K562 treated with DMSO at 1 percent for 12 hours (cell line): ENCODE data around the gene MPDU1. TPM values are rescaled to one million over a fixed set of nuclear protein-coding genes. Genes with fewer than 3 reads are reported as not detected.

Experiments used
- total RNA-seq: library from RNA; unstranded; fragments of 300-600 nt; gene quantifications from 2 replicates; pipeline ENCODE4 v1.2.3, GENCODE V29; 2022; ENCODE audit not compliant: insufficient read depth

MPDU1 gene
- total RNA-seq: 58.4 and 59.6 TPM in 2 replicates

GRCh38 chr17:7583253-7584109 lies at the start of gene MPDU1:
Gene MPDU1 (plus strand): TSS chr17:7583852. CDS start chr17:7583863, 11 bp downstream.

GRCh38 chr17:7548585-7549400 lies 34.9 kb upstream of the MPDU1 start, which contains the start of gene TNFSF12:
Gene TNFSF12 (plus strand): TSS chr17:7549058. CDS start chr17:7549154, 96 bp downstream.

GRCh38 chr17:7558544-7559319 lies 24.9 kb upstream of the MPDU1 start, which contains the start of gene TNFSF13:
Gene TNFSF13 (plus strand): TSS chr17:7558750. CDS start chr17:7559040, 290 bp downstream.

GRCh38 chr17:7561589-7562207 lies 22.0 kb upstream of the MPDU1 start, which contains the start of gene SENP3:
Gene SENP3 (plus strand): TSS chr17:7561919. CDS start chr17:7563077, 1,158 bp downstream.

GRCh38 chr17:7579001-7579833 lies 4.4 kb upstream of the MPDU1 start, which contains the start of gene CD68:
Gene CD68 (plus strand): TSS chr17:7579638. CDS start chr17:7579678, 40 bp downstream.

GRCh38 chr17:7589891-7590691 lies 6.4 kb downstream of the MPDU1 start, which contains the start of gene SOX15:
Gene SOX15 (minus strand): TSS chr17:7590094. CDS start chr17:7589676, 418 bp downstream.

GRCh38 chr17:7614425-7615264 lies 31.0 kb downstream of the MPDU1 start, which contains the start of gene FXR2:
Gene FXR2 (minus strand): TSS chr17:7614897. CDS start chr17:7614532, 365 bp downstream.

GRCh38 chr17:7627250-7628121 lies 43.8 kb downstream of the MPDU1 start, which contains the start of gene SAT2:
Gene SAT2 (minus strand): TSS chr17:7627821. CDS start chr17:7627635, 186 bp downstream.

GRCh38 chr17:7629939-7630571 lies 46.4 kb downstream of the MPDU1 start, which contains the start of gene SHBG:
Gene SHBG (plus strand): TSS chr17:7630135. CDS start chr17:7630173, 38 bp downstream.

Other genes starting within 250 kb of the MPDU1 start
- 2.4 and 3.7 TPM in 2 replicates for gene ACAP1, start 247.3 kb upstream of the MPDU1 start, total RNA-seq
- 4.2 and 6.3 TPM in 2 replicates for gene KCTD11, start 231.7 kb upstream of the MPDU1 start, total RNA-seq
- gene TMEM95, start 228.7 kb upstream of the MPDU1 start, total RNA-seq: not detected in 2 replicates
- 4.7 and 6.0 TPM in 2 replicates for gene TNK1, start 202.8 kb upstream of the MPDU1 start, total RNA-seq
- 7.2 and 9.4 TPM in 2 replicates for gene PLSCR3, start 189.3 kb upstream of the MPDU1 start, total RNA-seq
- gene TMEM256, start 179.8 kb upstream of the MPDU1 start, total RNA-seq: 43.4 and 76.9 TPM in 2 replicates
- 4.4 and 13.0 TPM in 2 replicates for gene NLGN2, start 176.0 kb upstream of the MPDU1 start, total RNA-seq
- not detected in 2 replicates for gene SPEM1, start 163.5 kb upstream of the MPDU1 start, total RNA-seq
- not detected in 2 replicates for gene SPEM2, start 158.2 kb upstream of the MPDU1 start, total RNA-seq
- not detected in 2 replicates for gene SPEM3, start 155.0 kb upstream of the MPDU1 start, total RNA-seq
- gene TMEM102, start 148.4 kb upstream of the MPDU1 start, total RNA-seq: 12.3 and 12.6 TPM in 2 replicates
- gene FGF11, start 144.3 kb upstream of the MPDU1 start, total RNA-seq: 3.8 and 6.1 TPM in 2 replicates
- gene CHRNB1, start 138.8 kb upstream of the MPDU1 start, total RNA-seq: 10.1 and 10.9 TPM in 2 replicates
- 1.2 and 5.1 TPM in 2 replicates for gene ZBTB4, start 104.2 kb upstream of the MPDU1 start, total RNA-seq
- gene SLC35G6, start 102.4 kb upstream of the MPDU1 start, total RNA-seq: not detected in 2 replicates
- gene POLR2A, start 99.5 kb upstream of the MPDU1 start, total RNA-seq: 19.1 and 87.4 TPM in 2 replicates
- gene TNFSF12, start 34.8 kb upstream of the MPDU1 start, total RNA-seq: 0.73 TPM in 1 of 2 replicates, not detected in the other
- gene TNFSF13, start 25.1 kb upstream of the MPDU1 start, total RNA-seq: 2.0 TPM in 1 of 2 replicates, not detected in the other
- gene SENP3, start 21.9 kb upstream of the MPDU1 start, total RNA-seq: 34.6 and 35.9 TPM in 2 replicates
- gene CD68, start 4.2 kb upstream of the MPDU1 start, total RNA-seq: 29.0 and 33.7 TPM in 2 replicates
- 2.3 and 5.6 TPM in 2 replicates for gene SOX15, start 6.2 kb downstream of the MPDU1 start, total RNA-seq
- 43.7 and 60.0 TPM in 2 replicates for gene FXR2, start 31.0 kb downstream of the MPDU1 start, total RNA-seq
- gene SAT2, start 44.0 kb downstream of the MPDU1 start, total RNA-seq: 61.5 and 61.6 TPM in 2 replicates
- not detected in 2 replicates for gene SHBG, start 46.3 kb downstream of the MPDU1 start, total RNA-seq
- gene ATP1B2, start 67.1 kb downstream of the MPDU1 start, total RNA-seq: 1.7 and 4.2 TPM in 2 replicates
- 5.9 and 6.0 TPM in 2 replicates for gene TP53, start 103.6 kb downstream of the MPDU1 start, total RNA-seq
- gene WRAP53, start 104.6 kb downstream of the MPDU1 start, total RNA-seq: 40.5 and 46.5 TPM in 2 replicates
- not detected in 2 replicates for gene EFNB3, start 121.3 kb downstream of the MPDU1 start, total RNA-seq
- gene DNAH2, start 133.9 kb downstream of the MPDU1 start, total RNA-seq: not detected in 2 replicates